K562 (cell line): ENCODE results near the gene IQCM. TPM values are rescaled to one million over a fixed set of nuclear protein-coding genes. Genes with fewer than 3 reads are reported as not detected.

Experiments used
- ATAC-seq: fragments of 200-7000 bp; cut with Tn5 transposase; 3 replicates; pipeline ENCODE4 v1.9.1; 2020; ENCODE audit warnings: moderate library complexity
- BruUV-seq: library from RNA; stranded (reverse); fragments of 400-500 nt; replicated peaks from 2 replicates; lab custom pipeline; 2021; lab: Mats Ljungman, UMichigan
- CTCF ChIA-PET: fragments of 300-600 bp; formaldehyde crosslinking; extraction: SDS; loops from one replicate; lab custom pipeline; 2021; ENCODE audit warnings: low intra/inter-chr PET ratio; lab: Yijun Ruan, JAX
- POLR2A ChIA-PET: fragments of 300-600, 350-650 bp; sonication (Branson Sonifier 250); formaldehyde crosslinking; extraction: SDS; loops from one replicate; lab custom pipeline; 2021; ENCODE audit warnings: antibody characterized with exemption, inconsistent platforms; lab: Yijun Ruan, JAX
- DNase-seq, 4 experiments: peaks; one replicate each; pipeline versions ENCODE4 v3.0.0 to v3.0.0-alpha.2; 2011 to 2018; ENCODE audit warnings: low spot score in 3 of 4, mixed read lengths in 3 of 4; ENCODE audit errors: extremely low read depth in 1 of 4
- FAIRE-seq: peaks from 2 replicates; lab custom pipeline; 2011; peaks lifted over from hg19 to GRCh38; lab: Jason Lieb, UNC
- H2AFZ ChIP-seq: 2 replicates; pipeline ENCODE4 v1.6.0; 2011; ENCODE audit warnings: low read depth, low read length, control low read depth, inconsistent platforms
- H3K27ac ChIP-seq: fragments of 200-600 bp; 3 replicates; pipeline ENCODE4 v1.8.0; 2011; ENCODE audit warnings: low read depth, mild to moderate bottlenecking, control low read depth, inconsistent platforms, low read length, moderate library complexity, mixed read lengths; ENCODE audit errors: extremely low read depth
- H3K27me3 ChIP-seq, 2 experiments: fragments of 300-600 bp in 1 of 2; 2 replicates in 1 of 2; 3 replicates in 1 of 2; pipeline versions ENCODE4 v1.6.0 to v1.8.0; 2011; ENCODE audit warnings: inconsistent platforms in 2 of 2, low read length in 2 of 2, mild to moderate bottlenecking in 1 of 2, mixed read lengths in 1 of 2, moderate library complexity in 1 of 2; ENCODE audit not compliant: control insufficient read depth in 2 of 2, insufficient read depth in 2 of 2
- H3K36me3 ChIP-seq: fragments of 300-600 bp; 3 replicates; pipeline ENCODE4 v1.8.0; 2011; ENCODE audit warnings: mild to moderate bottlenecking, low read length, inconsistent platforms; ENCODE audit not compliant: control insufficient read depth, insufficient read depth
- H3K4me1 ChIP-seq, 2 experiments: fragments of 200-600 bp in 1 of 2; replicated peaks in 1 of 2; 2 replicates in 1 of 2; 3 replicates in 1 of 2; pipeline versions ENCODE4 v1.5.1 to v1.8.0; 2011; ENCODE audit warnings: inconsistent platforms in 2 of 2, low read length in 2 of 2, mild to moderate bottlenecking in 1 of 2, mixed read lengths in 1 of 2, moderate library complexity in 1 of 2; ENCODE audit not compliant: control insufficient read depth in 2 of 2, insufficient read depth in 2 of 2
- H3K4me2 ChIP-seq: 2 replicates; pipeline ENCODE4 v1.6.1; 2011; ENCODE audit warnings: low read length, control low read depth, inconsistent platforms, mixed read lengths; ENCODE audit not compliant: insufficient read depth
- H3K4me3 ChIP-seq: fragments of 200-600 bp; sonication (generic), shearing (Covaris generic); 2 replicates; pipeline ENCODE4 v1.5.1; 2016; ENCODE audit warnings: control low read depth, inconsistent platforms
- H3K79me2 ChIP-seq: fragments of 200-600 bp; 3 replicates; pipeline ENCODE4 v1.8.0; 2011; ENCODE audit warnings: low read length, inconsistent platforms; ENCODE audit not compliant: control insufficient read depth, insufficient read depth
- H3K9ac ChIP-seq, 2 experiments: 2 replicates each; pipeline versions ENCODE4 v1.6.0 to v1.6.1; 2011; ENCODE audit warnings: low read depth in 2 of 2, low read length in 2 of 2, control low read depth in 1 of 2, inconsistent platforms in 1 of 2, mild to moderate bottlenecking in 1 of 2, mixed read lengths in 1 of 2; ENCODE audit not compliant: insufficient read depth in 1 of 2
- H3K9me1 ChIP-seq: one replicate; pipeline ENCODE4 v1.6.0; 2011; ENCODE audit warnings: inconsistent platforms, mild to moderate bottlenecking, low read length, moderate library complexity; ENCODE audit not compliant: control insufficient read depth, insufficient read depth
- H3K9me3 ChIP-seq: replicated peaks from 2 replicates; pipeline ENCODE4 v1.5.1; 2011; ENCODE audit warnings: low read depth, low read length, inconsistent platforms; ENCODE audit not compliant: control insufficient read depth, insufficient read depth
- H4K20me1 ChIP-seq: replicated peaks from 2 replicates; pipeline ENCODE4 v1.6.1; 2011; ENCODE audit warnings: low read length, inconsistent platforms, mixed read lengths; ENCODE audit not compliant: control insufficient read depth, insufficient read depth
- CBX8 ChIP-seq: fragments of 200-600 bp; sonication (generic); IDR thresholded peaks from 2 replicates; pipeline ENCODE4 v1.6.1; 2012; ENCODE audit warnings: borderline replicate concordance, mixed run types, low read depth, mild to moderate bottlenecking, moderate library complexity, mixed read lengths, low read length, control low read depth, inconsistent platforms; ENCODE audit not compliant: poor library complexity, severe bottlenecking; ENCODE audit errors: extremely low read depth
- CHD4 ChIP-seq: fragments of 200-600 bp; sonication (generic); IDR thresholded peaks from 3 replicates; pipeline ENCODE4 v1.6.1; 2012; ENCODE audit warnings: low read depth, mild to moderate bottlenecking, mixed read lengths, low read length, inconsistent platforms; ENCODE audit not compliant: insufficient read depth, insufficient replicate concordance, poor library complexity, severe bottlenecking
- ESRRA ChIP-seq: fragments of 450-650 bp; IDR thresholded peaks from 2 replicates; pipeline ENCODE4 v1.6.1; 2014; ENCODE audit warnings: low read depth, mild to moderate bottlenecking, moderate library complexity, borderline replicate concordance
- HDAC2 ChIP-seq: fragments of 450-650 bp; IDR thresholded peaks from 2 replicates; pipeline ENCODE4 v1.6.1; 2016; ENCODE audit warnings: mild to moderate bottlenecking
- HLTF ChIP-seq: fragments of 450-650 bp; IDR thresholded peaks from 2 replicates; pipeline ENCODE4 v1.6.1; 2016
- IRF2 ChIP-seq: sonication (generic); formaldehyde crosslinking; IDR thresholded peaks from 2 replicates; pipeline ENCODE4 v1.8.1; 2022; ENCODE audit warnings: mild to moderate bottlenecking, missing genetic modification reagents
- KDM5B ChIP-seq: fragments of 200-600 bp; sonication (generic); IDR thresholded peaks from 2 replicates; pipeline ENCODE4 v1.6.1; 2012; ENCODE audit warnings: low read depth, mild to moderate bottlenecking, moderate library complexity, low read length, control low read depth, inconsistent platforms; ENCODE audit not compliant: insufficient replicate concordance
- KLF6 ChIP-seq: fragments of 250-450 bp; sonication (Bioruptor Pico); IDR thresholded peaks from 2 replicates; pipeline ENCODE4 v1.4.0; 2020; ENCODE audit warnings: mild to moderate bottlenecking, moderate library complexity, borderline replicate concordance
- MXI1 ChIP-seq: IDR thresholded peaks from 2 replicates; pipeline ENCODE4 v1.6.1; 2011; ENCODE audit warnings: low read depth, mild to moderate bottlenecking, improper control_type of control experiment, low read length
- PTRF ChIP-seq: fragments of 450-650 bp; IDR thresholded peaks from 2 replicates; pipeline ENCODE4 v1.6.1; 2016; ENCODE audit warnings: mild to moderate bottlenecking, missing genetic modification characterization, missing compliant biosample characterization
- RFX7 ChIP-seq: fragments of 250-450 bp; sonication (Bioruptor Pico); IDR thresholded peaks from 2 replicates; pipeline ENCODE4 v1.5.1; 2021; ENCODE audit warnings: mild to moderate bottlenecking
- RUNX1 ChIP-seq: sonication (generic); IDR thresholded peaks from 2 replicates; pipeline ENCODE4 v1.6.1; 2016; ENCODE audit warnings: antibody characterized with exemption, low read depth
- SMARCC2 ChIP-seq: fragments of 450-650 bp; IDR thresholded peaks from 2 replicates; pipeline ENCODE4 v1.6.1; 2017; ENCODE audit warnings: antibody characterized with exemption, moderate library complexity, mild to moderate bottlenecking, low read depth
- TAF7 ChIP-seq: fragments of 450-650 bp; IDR thresholded peaks from 2 replicates; pipeline ENCODE4 v1.6.1; 2016; ENCODE audit warnings: missing genetic modification characterization, missing compliant biosample characterization
- U2AF2 ChIP-seq: fragments of 200-400 bp; formaldehyde crosslinking; optimal IDR thresholded peaks from 2 replicates; pipeline ENCODE3; 2017; ENCODE audit warnings: low read depth, mild to moderate bottlenecking, low read length
- ZNF146 ChIP-seq: IDR thresholded peaks from one replicate; pipeline ENCODE4 v1.6.1; 2018; ENCODE audit warnings: missing compliant biosample characterization; ENCODE audit not compliant: unreplicated experiment
- WGBS: fragments of 100-300 bp; shearing (Covaris generic); methylation state at CpG from one replicate; pipeline ENCODE4 v1.1.6; 2016; ENCODE audit warnings: low coverage, mixed read lengths; ENCODE audit not compliant: insufficient coverage; ENCODE audit errors: missing lambda C conversion rate; 5-methylcytosine and 5-hydroxymethylcytosine counted together
- in situ Hi-C: fragments of 300-500 bp; cut with MboI; formaldehyde crosslinking; loops from 4 replicates; pipeline ENCODE4 v1.15.0; 2018; ENCODE audit warnings: inconsistent platforms, mixed read lengths
- intact Hi-C: fragments of 100-400 bp; cut with micrococcal nuclease; formaldehyde crosslinking; loops from 2 replicates; pipeline ENCODE4 v1.14.2; 2022
- polyA plus RNA-seq, 8 experiments: library from polyadenylated mRNA; depleted of rRNA in 4 of 8; stranded (reverse) in 5 of 8; unstranded in 3 of 8; fragments of >200 nt; fragmentation: Nextera tagmentation in 2 of 8; fragmentation: Illumina TruSeq in 1 of 8; extraction: Ambion mirVana in 2 of 8; extraction: Trizol in 1 of 8; gene quantifications; 2 replicates each; pipeline versions ENCODE4 v1.2.1 to v1.2.3, GENCODE V29; 2011 to 2014; ENCODE audit warnings: inconsistent platforms in 1 of 8, missing spikeins in 1 of 8
- total RNA-seq, 7 experiments: library from RNA; depleted of rRNA in 6 of 7; stranded (reverse); fragments of >200 nt in 6 of 7; fragmentation: Illumina TruSeq in 2 of 7; extraction: Trizol in 2 of 7; gene quantifications; 2 replicates each; pipeline versions ENCODE4 v1.2.1 to v1.2.3, GENCODE V29; 2011 to 2021; ENCODE audit warnings: low replicate concordance in 1 of 7
- TF ChIP-seq, protein P1 (sequence below): sonication (generic); formaldehyde crosslinking; IDR thresholded peaks from 2 replicates; pipeline ENCODE4 v1.8.0; 2022; ENCODE audit warnings: mild to moderate bottlenecking, missing genetic modification reagents, borderline replicate concordance
- TF ChIP-seq, protein P2 (sequence below): fragments of 250-450 bp; sonication (Bioruptor Pico); IDR thresholded peaks from 2 replicates; pipeline ENCODE4 v1.5.0; 2021; ENCODE audit warnings: mild to moderate bottlenecking, moderate library complexity

IQCM gene
- total and polyA plus RNA-seq, 9 of the 15 experiments (the other 6 are each of a cell fraction or from before 2014, with no cell fraction given) = not detected

DNA sequence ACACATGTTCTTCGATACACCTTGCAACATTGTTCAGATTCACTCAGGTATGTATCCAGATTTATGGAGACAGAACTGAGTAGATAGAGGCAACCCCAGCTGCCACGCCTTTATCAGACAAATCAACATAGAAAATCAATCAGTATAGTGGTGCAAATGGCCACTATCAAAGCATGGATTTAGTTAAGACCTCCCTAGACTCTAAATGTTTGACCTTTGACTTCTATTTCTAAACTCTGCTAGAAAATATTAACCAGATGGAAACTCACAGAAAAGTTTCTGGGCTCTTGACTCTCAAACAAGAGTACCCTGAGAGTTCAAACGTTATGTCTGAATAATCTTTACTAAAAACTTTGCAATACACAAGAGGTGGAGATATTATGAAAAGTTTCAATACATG, 411.5 kb downstream of the IQCM start (continued):
- TF ChIP-seq SMARCC2 (no peak), IRF2 (no peak)

DNA sequence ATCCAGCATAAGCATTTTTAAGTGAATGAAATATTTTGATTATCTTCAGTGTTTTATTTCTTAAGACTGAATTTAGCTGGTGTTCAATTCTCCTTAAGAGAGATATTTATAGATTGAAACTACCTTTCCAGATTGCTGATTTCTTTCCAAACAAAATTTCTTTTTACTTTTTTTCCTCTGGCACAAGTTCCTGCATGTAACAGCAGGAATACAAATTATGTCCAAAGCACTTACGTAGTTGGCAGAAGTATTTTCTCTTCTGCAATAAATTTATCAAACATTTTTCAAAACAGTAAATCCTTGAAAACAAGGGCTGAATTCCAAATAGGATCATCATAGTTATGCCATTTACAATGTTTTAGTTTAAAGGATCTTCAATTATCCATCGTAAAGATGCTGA, 412.6 kb downstream of the IQCM start:
- no peak for DNase-seq
- H2AFZ ChIP-seq = no peak overlapping the region
- 3% methylated on average over 2 of the region's 2 CpGs for WGBS
- no peaks in the 10 kb centered on the region for H3K36me3 ChIP-seq
- ATAC-seq = no peak
- H3K79me2 ChIP-seq = no peaks in the 10 kb centered on the region
- no peaks in the 10 kb centered on the region for H3K27me3 ChIP-seq
- FAIRE-seq = no peak
- no peaks in the 10 kb centered on the region for H4K20me1 ChIP-seq
- no peaks in the 10 kb centered on the region for H3K9me1 ChIP-seq
- BruUV-seq = no TSS peak
- no peak overlapping the region for H3K9ac ChIP-seq
- no peaks in the 10 kb centered on the region for H3K9me3 ChIP-seq
- H3K4me1 ChIP-seq = no peaks in the 10 kb centered on the region
- in situ Hi-C loops = no loop called here
- no peak overlapping the region for H3K4me2 ChIP-seq
- no peak overlapping the region for H3K4me3 ChIP-seq
- CTCF ChIA-PET = no interaction called here
- POLR2A ChIA-PET = no interaction called here
- intact Hi-C loops = no loop called here
- no peak overlapping the region for H3K27ac ChIP-seq
- TF ChIP-seq U2AF2 (no peak), CBX8 (no peak), PTRF (tag) (no peak), MXI1 (no peak), RFX7 (CRISPR knock-in tag) (no peak), CHD4 (no peak), KDM5B (no peak), RUNX1 (no peak), TAF7 (tag) (no peak), ESRRA (no peak), HDAC2 (no peak), HLTF (no peak), ZNF146 (no peak), KLF6 (CRISPR knock-in tag) (no peak)
- TF ChIP-seq, protein P1, sequence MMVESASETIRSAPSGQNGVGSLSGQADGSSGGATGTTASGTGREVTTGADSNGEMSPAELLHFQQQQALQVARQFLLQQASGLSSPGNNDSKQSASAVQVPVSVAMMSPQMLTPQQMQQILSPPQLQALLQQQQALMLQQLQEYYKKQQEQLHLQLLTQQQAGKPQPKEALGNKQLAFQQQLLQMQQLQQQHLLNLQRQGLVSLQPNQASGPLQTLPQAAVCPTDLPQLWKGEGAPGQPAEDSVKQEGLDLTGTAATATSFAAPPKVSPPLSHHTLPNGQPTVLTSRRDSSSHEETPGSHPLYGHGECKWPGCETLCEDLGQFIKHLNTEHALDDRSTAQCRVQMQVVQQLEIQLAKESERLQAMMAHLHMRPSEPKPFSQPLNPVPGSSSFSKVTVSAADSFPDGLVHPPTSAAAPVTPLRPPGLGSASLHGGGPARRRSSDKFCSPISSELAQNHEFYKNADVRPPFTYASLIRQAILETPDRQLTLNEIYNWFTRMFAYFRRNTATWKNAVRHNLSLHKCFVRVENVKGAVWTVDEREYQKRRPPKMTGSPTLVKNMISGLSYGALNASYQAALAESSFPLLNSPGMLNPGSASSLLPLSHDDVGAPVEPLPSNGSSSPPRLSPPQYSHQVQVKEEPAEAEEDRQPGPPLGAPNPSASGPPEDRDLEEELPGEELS = no peak
- TF ChIP-seq, protein P2, sequence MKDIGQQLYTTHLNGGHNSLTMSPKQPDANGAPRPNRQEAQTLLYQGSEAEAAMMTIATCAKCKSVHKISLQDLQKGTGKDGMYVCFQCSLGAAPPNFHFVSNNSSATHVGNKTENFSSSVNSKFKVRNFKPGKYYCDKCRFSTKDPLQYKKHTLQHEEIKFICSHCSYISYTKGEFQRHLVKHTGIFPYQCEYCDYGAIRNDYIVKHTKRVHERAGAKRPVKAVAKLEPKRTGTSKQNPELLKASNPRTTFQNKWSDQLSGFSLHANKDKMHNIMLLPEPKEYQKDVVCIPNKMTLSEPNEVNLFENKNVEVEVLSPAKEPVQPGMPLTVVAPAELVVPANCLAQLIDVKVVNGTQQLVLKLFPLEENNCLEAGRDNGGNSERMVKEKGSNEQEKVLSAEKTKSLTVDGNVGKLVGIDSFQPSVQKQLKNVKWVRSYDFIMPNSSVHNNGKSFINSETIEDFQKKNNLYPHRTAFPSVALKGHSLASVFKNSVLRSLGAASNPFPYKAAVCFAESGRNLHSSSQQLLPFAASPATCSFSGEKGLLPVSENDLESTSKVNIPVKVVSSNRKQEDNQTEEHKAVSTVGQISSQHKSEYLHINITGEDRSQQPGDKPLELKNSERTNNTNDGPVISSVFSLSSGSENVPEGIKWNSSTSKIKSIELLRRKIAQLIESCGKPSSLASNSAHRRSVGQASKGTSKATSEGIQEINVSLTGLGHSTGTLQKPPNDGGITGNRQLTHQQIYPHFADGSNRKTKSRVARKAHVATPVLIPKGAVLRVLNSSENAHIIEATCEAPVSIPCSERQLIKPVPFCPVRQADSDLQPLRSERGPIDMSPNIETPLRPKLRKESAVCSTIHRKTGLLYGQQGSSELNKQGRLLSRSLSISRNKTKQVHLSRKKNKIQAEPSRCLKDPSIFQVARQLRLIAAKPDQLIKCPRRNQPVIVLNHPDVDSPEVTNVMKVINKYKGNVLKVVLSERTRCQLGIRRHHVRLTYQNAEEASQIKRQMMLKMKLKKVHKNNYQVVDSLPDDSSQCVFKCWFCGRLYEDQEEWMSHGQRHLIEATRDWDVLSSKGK = no peak
